Stimulated activated CD8-positive, alpha-beta memory T cell treated with anti-CD3 and anti-CD28 coated beads, Interleukin-4, amount 100 ng/mL, for 24 hours (primary cell): ENCODE measurements around the gene PCYOX1L.

ENCODE experiments used
- DNase-seq: peaks from one replicate; pipeline ENCODE4 v3.0.0-alpha.2; 2020; ENCODE audit warnings: low read depth

PCYOX1L gene

GRCh38 chr5:149357370-149358293 is at the start of gene PCYOX1L:
Gene PCYOX1L, plus strand, starts transcription at chr5:149358046. Its CDS starts 23 bp downstream, at chr5:149358069.
- peak; percentile 90 for DNase-seq

- no peak for DNase-seq
These were observed 48.5 kb upstream of the PCYOX1L start for GRCh38 chr5:149309354-149309753.

GRCh38 chr5:149310488-149310887 is 47.4 kb upstream of the PCYOX1L start:
- DNase-seq: no peak

- no peak for DNase-seq
These were observed 46.7 kb upstream of the PCYOX1L start for GRCh38 chr5:149310947-149311658.

- no peak for DNase-seq
These were observed 44.5 kb upstream of the PCYOX1L start for GRCh38 chr5:149313151-149313841.

GRCh38 chr5:149314571-149315111 is 43.2 kb upstream of the PCYOX1L start:
- DNase-seq: no peak

- no peak for DNase-seq
These were observed 42.1 kb upstream of the PCYOX1L start for GRCh38 chr5:149315753-149316152.

- no peak for DNase-seq
These were observed 40.4 kb upstream of the PCYOX1L start for GRCh38 chr5:149317281-149318048.

- no peak for DNase-seq
These were observed 38.7 kb upstream of the PCYOX1L start for GRCh38 chr5:149319174-149319573.

- no peak for DNase-seq
These were observed 37.0 kb upstream of the PCYOX1L start for GRCh38 chr5:149320791-149321330.

GRCh38 chr5:149322518-149322917 is 35.3 kb upstream of the PCYOX1L start:
- no peak for DNase-seq

- no peak for DNase-seq
These were observed 34.6 kb upstream of the PCYOX1L start for GRCh38 chr5:149323210-149323609.

GRCh38 chr5:149323621-149324205 is 34.1 kb upstream of the PCYOX1L start:
- no peak for DNase-seq

- DNase-seq: no peak
These were observed 33.2 kb upstream of the PCYOX1L start for GRCh38 chr5:149324641-149325040.

GRCh38 chr5:149325166-149325735 is 32.6 kb upstream of the PCYOX1L start:
- DNase-seq: no peak

- no peak for DNase-seq
These were observed 32.0 kb upstream of the PCYOX1L start for GRCh38 chr5:149325894-149326293.

GRCh38 chr5:149326611-149327010 is 31.2 kb upstream of the PCYOX1L start:
- DNase-seq: no peak

- no peak for DNase-seq
These were observed 29.7 kb upstream of the PCYOX1L start for GRCh38 chr5:149328177-149328576.

GRCh38 chr5:149333711-149334443 is 24.0 kb upstream of the PCYOX1L start:
- no peak for DNase-seq

GRCh38 chr5:149337736-149338135 is 20.1 kb upstream of the PCYOX1L start:
- DNase-seq: no peak
